PC-9 (cell line): ENCODE measurements around the gene FAM20B. TPM values are rescaled to one million over a fixed set of nuclear protein-coding genes. Genes with fewer than 3 reads are reported as not detected.

ENCODE experiments used
- BruUV-seq: library from RNA; stranded (reverse); fragments of 400-500 nt; replicated peaks from 2 replicates; lab custom pipeline; 2021; lab: Mats Ljungman, UMichigan
- CTCF ChIA-PET: fragments of 300-600 bp; sonication (Branson Sonifier 250); formaldehyde crosslinking; loops from one replicate; lab custom pipeline; 2022; ENCODE audit warnings: antibody characterized with exemption; lab: Charles Lee
- POLR2A ChIA-PET: fragments of 300-600 bp; sonication (Branson Sonifier 250); formaldehyde crosslinking; loops from one replicate; lab custom pipeline; 2022; ENCODE audit warnings: antibody characterized with exemption; ENCODE audit not compliant: unreplicated experiment; lab: Charles Lee
- DNase-seq, 2 experiments: peaks; one replicate each; pipeline versions ENCODE4 v3.0.0 to v3.0.0-alpha.2; 2015 to 2022; ENCODE audit warnings: mixed read lengths in 1 of 2
- H2AFZ ChIP-seq: fragments of 200-600 bp; sonication (generic); 2 replicates; pipeline ENCODE4 v1.8.1; 2017; ENCODE audit warnings: antibody characterized with exemption
- H3F3A ChIP-seq: fragments of 200-600 bp; sonication (generic); 2 replicates; pipeline ENCODE4 v1.8.1; 2017; ENCODE audit warnings: antibody characterized with exemption, mild to moderate bottlenecking, low read depth; ENCODE audit not compliant: insufficient read depth
- H3K27ac ChIP-seq: fragments of 200-600 bp; sonication (generic); 2 replicates; pipeline ENCODE4 v1.6.1; 2016; ENCODE audit warnings: mixed run types
- H3K27me3 ChIP-seq: fragments of 200-600 bp; sonication (generic); 2 replicates; pipeline ENCODE4 v1.6.1; 2016; ENCODE audit warnings: low read depth, mixed run types; ENCODE audit not compliant: insufficient read depth
- H3K36me3 ChIP-seq: fragments of 200-600 bp; sonication (generic); 2 replicates; pipeline ENCODE4 v1.6.1; 2016; ENCODE audit warnings: low read depth, mixed run types
- H3K4me1 ChIP-seq: fragments of 200-600 bp; sonication (generic); replicated peaks from 2 replicates; pipeline ENCODE4 v1.6.1; 2016; ENCODE audit warnings: mixed run types; ENCODE audit not compliant: insufficient read depth
- H3K4me2 ChIP-seq: fragments of 200-600 bp; sonication (generic); 2 replicates; pipeline ENCODE4 v1.6.1; 2017; ENCODE audit warnings: mixed run types
- H3K4me3 ChIP-seq: fragments of 200-600 bp; sonication (generic); 2 replicates; pipeline ENCODE4 v1.6.1; 2016; ENCODE audit warnings: mixed run types
- H3K79me2 ChIP-seq: fragments of 200-600 bp; sonication (generic); 2 replicates; pipeline ENCODE4 v1.6.1; 2017; ENCODE audit warnings: low read depth, mixed run types
- H3K9me2 ChIP-seq: fragments of 200-600 bp; sonication (generic); 2 replicates; pipeline ENCODE4 v1.8.1; 2017; ENCODE audit warnings: mild to moderate bottlenecking; ENCODE audit not compliant: insufficient read depth
- H3K9me3 ChIP-seq: fragments of 200-600 bp; sonication (generic); 2 replicates; pipeline ENCODE4 v1.8.1; 2016; ENCODE audit warnings: low read depth; ENCODE audit not compliant: insufficient read depth
- H4K20me1 ChIP-seq: fragments of 200-600 bp; sonication (generic); 2 replicates; pipeline ENCODE4 v1.8.1; 2017; ENCODE audit not compliant: insufficient read depth
- CTCF ChIP-seq: fragments of 200-600 bp; sonication (generic); conservative IDR thresholded peaks from 2 replicates; pipeline ENCODE4 v1.6.1; 2017; ENCODE audit warnings: mixed run types, antibody characterized with exemption, mild to moderate bottlenecking, moderate library complexity
- EZH2 ChIP-seq: fragments of 200-600 bp; sonication (generic); IDR thresholded peaks from 2 replicates; pipeline ENCODE4 v1.8.0; 2017; ENCODE audit warnings: antibody characterized with exemption, low read depth
- intact Hi-C: fragments of 100-400 bp; cut with micrococcal nuclease; formaldehyde crosslinking; loops from one replicate; pipeline ENCODE4 v1.10.0; 2022; ENCODE audit not compliant: unreplicated experiment
- total RNA-seq: library from RNA; stranded (reverse); gene quantifications from 2 replicates; pipeline ENCODE4 v1.2.3, GENCODE V29; 2021

The FAM20B gene
- total RNA-seq, 1 experiment from 2014 or later = 80.5 TPM

- no peak overlapping the region for H2AFZ ChIP-seq
- no peak for DNase-seq
- H4K20me1 ChIP-seq = no peaks in the 10 kb centered on the region
- no peaks in the 10 kb centered on the region; the same call in 1 of the 2 replicates for H3F3A ChIP-seq
- no peaks in the 10 kb centered on the region for H3K9me3 ChIP-seq
- H3K27me3 ChIP-seq = no peaks in the 10 kb centered on the region
- H3K27ac ChIP-seq = no peak overlapping the region
- no peaks in the 10 kb centered on the region for H3K9me2 ChIP-seq
- peaks cover 17% of the 10 kb centered on the region; the same call in 1 of the 2 replicates for H3K36me3 ChIP-seq
- no TSS peak for BruUV-seq
- TF ChIP-seq CTCF (no peak), EZH2 (no peak)
- ChIA-PET POLR2A (no interaction called here), CTCF (no interaction called here)
- no peak overlapping the region for H3K4me2 ChIP-seq
- no peak overlapping the region for H3K4me3 ChIP-seq
- peaks cover 43% of the 10 kb centered on the region for H3K79me2 ChIP-seq
- peaks cover 5% of the 10 kb centered on the region for H3K4me1 ChIP-seq
- intact Hi-C loops = no loop called here
Measured at GRCh38 chr1:179043907-179044306, 18.2 kb downstream of the FAM20B start.

DNA sequence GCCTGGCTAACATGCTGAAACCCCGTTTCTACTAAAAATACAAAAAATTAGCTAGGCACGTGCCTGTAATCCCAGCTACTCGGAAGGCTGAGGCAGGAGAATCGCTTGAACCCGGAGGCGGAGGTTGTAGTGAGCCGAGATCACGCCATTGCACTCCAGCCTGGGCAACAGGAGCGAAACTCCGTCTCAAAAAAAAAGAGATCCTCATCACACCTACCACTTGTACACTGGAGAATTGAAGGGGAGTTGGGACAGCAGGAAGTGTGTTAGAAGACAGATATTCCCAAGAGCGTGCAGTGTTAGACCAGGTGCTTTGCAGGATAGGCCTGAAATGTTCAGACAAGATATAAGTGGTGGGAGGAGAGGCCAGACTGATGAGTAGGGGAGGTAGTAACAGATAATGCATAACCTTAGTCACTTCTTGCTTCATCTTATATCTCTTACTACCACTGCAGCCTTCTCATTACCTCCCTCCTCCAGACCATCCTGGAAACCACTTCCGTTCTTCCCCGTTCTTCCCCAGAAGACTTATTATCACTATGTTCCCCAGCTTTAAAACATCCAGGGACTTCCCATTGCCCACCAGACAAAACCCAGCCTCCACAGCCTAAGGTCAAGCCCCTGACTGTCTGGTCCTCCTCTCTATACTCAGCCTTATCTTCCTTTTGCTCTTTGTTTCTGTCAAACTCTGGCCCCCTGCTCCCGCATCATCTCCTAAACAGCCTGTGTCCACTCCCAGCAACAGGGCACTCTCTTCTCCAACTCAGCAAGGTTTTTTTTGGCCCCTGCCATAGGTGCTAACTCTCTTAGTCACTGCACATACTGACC is 21.3 kb downstream of the FAM20B start:
- intact Hi-C loops = no loop called here
- Histone ChIP-seq H3K36me3 (peaks cover 26% of the 10 kb centered on the region; the same call in 1 of the 2 replicates), H3F3A (no peaks in the 10 kb centered on the region)

GRCh38 chr1:179047636-179047997 is 21.9 kb downstream of the FAM20B start:
- intact Hi-C loops = no loop called here
- ChIA-PET CTCF (no interaction called here), POLR2A (no interaction called here)
- BruUV-seq = no TSS peak
- no peak overlapping the region for H2AFZ ChIP-seq
- no peak overlapping the region for H3K4me2 ChIP-seq
- no peaks in the 10 kb centered on the region for H3K27me3 ChIP-seq
- no peaks in the 10 kb centered on the region for H3K9me3 ChIP-seq
- no peak overlapping the region for H3K27ac ChIP-seq
- no peaks in the 10 kb centered on the region for H4K20me1 ChIP-seq
- H3K4me1 ChIP-seq = no peaks in the 10 kb centered on the region
- H3F3A ChIP-seq = no peaks in the 10 kb centered on the region
- no peak overlapping the region for H3K4me3 ChIP-seq
- H3K79me2 ChIP-seq = peaks cover 22% of the 10 kb centered on the region
- H3K9me2 ChIP-seq = no peaks in the 10 kb centered on the region
- DNase-seq = no peak
- peaks cover 26% of the 10 kb centered on the region; the same call in 1 of the 2 replicates for H3K36me3 ChIP-seq
- TF ChIP-seq EZH2 (no peak), CTCF (no peak)

More for the DNA sequence above, 21.3 kb downstream of the FAM20B start:
- H3K27ac ChIP-seq = no peak overlapping the region
- BruUV-seq = no TSS peak
- ChIA-PET POLR2A (no interaction called here), CTCF (no interaction called here)
- DNase-seq = no peak
- H3K79me2 ChIP-seq = peaks cover 28% of the 10 kb centered on the region
- no peaks in the 10 kb centered on the region for H3K9me3 ChIP-seq
- H3K27me3 ChIP-seq = no peaks in the 10 kb centered on the region
- H3K4me3 ChIP-seq = no peak overlapping the region
- TF ChIP-seq CTCF (no peak), EZH2 (no peak)
- no peak overlapping the region for H3K4me2 ChIP-seq
- no peaks in the 10 kb centered on the region for H4K20me1 ChIP-seq
- no peaks in the 10 kb centered on the region for H3K9me2 ChIP-seq
- no peaks in the 10 kb centered on the region for H3K4me1 ChIP-seq
- H2AFZ ChIP-seq = no peak overlapping the region
